Inferior parietal cortex (tissue), 1 donor: ENCODE measurements around the gene SRMS.
A peak's percentile ranks its signal among the peaks of the same experiment; 100 is the strongest.

ENCODE experiments used
- DNase-seq: peaks from one replicate; pipeline ENCODE4 v3.0.0-alpha.2; 2016; ENCODE audit errors: extremely low spot score

The SRMS gene

DNA sequence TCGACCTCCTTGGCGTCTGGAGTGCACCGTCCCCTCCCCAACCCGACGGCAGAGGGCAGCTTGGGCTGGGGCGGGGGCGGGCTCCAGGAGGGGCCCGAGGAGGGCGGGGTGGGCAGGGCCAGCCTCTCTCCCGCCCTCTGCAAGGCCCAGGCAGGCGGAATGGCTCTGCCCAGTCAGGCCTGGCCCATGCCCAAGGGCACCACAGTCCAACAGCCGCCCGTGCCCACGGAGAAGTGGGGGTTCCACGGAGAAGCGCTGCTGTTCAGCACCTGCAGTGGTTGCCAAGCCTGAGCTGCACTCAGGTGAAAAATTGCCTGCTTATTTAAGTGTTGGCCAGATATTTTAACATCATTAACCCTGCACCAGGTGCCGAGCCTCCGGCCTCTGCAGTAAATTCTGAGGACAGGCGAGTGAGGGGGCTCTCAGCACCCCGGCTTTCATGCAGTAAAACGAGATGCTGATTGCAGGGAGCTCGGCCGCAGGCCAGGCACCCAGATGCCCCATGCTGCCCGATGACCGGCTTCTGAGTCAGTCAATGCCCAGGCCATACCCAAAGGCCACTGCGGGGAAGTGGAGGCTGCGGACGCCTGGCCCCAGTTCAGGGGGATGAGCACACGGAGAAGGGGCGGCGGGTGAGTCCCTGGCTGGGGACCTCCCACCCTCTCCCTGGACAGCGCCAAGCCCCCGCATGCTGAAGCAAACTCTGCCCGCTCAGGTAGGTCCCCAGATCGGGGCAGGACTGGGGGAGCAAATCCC, at the start of gene SRMS:
Gene SRMS, minus strand, starts transcription at position 25 of the 756 bp plus-strand sequence. CDS start 286 bp downstream, outside the sequence.
- DNase-seq = no peak

DNA sequence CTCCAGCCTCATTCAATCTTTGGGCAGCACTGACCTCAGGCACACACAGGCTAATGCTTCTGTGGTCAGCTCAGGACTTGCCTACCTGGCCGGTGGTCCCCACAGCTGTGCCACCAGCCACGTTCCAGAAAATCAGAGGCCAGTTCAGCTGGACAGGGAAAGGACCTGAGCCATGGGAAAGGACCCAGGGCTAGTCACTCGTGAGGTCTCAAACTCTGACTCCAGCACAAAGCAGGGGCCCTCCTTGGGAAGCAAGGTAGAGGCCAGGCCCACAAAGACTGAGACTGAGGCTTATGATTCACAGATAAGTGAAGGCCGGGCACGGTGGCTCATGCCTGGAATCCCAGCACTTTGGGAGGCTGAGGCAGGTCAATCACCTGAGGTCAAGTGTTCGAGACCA, 48.9 kb upstream of the SRMS start:
- DNase-seq = no peak

DNA sequence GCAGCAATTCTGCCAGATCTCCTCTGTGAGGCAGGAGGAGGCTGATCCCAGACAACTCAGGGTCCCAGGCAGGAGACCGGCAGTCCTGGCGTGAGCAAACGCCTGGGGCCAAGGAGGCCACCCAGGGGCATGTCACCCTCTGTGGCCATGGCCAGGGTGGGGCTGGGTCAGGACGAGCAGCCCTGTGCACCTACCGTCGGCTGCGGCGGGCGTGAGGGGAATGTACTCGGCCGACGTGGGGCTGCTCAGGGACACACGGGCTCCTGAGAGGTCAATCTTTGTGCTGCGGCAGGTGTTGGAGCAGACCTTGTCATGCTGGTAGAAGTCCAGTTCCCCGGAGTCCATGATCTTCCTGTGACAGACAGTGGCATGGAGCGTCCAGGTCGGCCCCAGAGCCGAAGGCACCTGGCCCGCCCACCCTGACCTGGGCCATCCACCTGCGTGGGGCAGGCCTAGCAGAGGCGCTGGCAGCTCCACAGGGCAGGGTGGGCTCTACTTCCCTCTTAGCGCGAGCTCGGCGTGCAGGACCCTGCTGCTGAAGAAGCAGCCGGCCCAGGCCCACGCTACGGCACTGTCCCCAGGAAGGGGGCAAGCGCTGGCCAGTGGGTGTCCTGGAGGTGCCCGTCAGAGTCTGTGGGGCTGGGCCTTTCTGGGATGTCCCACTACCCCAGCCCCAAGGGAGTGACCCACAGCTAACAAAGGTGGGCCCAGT, 48.0 kb upstream of the SRMS start:
- DNase-seq = no peak

GRCh38 chr20:63594043-63594561, 46.6 kb upstream of the SRMS start:
- no peak for DNase-seq

DNA sequence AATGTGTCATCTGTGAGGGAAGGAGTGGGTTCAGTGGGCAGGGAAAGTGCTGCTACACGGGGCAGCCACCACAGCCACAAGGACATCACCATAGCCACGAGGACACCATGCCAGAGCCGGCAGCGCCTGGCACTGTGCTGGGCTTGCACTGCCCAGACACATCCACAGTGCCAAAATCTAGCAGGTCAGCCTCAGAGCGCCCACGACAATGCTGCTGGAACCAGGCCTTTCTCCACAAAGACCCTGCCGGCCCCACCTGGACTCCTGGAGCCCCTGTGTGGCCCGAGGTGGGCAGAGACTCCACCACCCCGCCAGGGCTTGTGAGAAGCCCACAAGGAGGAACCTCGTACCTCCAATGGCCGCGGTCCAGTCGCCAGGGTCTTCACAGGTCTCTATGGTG, 45.1 kb upstream of the SRMS start:
- DNase-seq = no peak

- DNase-seq = no peak
These were observed 44.3 kb upstream of the SRMS start for GRCh38 chr20:63591786-63592355.

- no peak for DNase-seq
These were observed 43.6 kb upstream of the SRMS start for GRCh38 chr20:63591147-63591533.

DNA sequence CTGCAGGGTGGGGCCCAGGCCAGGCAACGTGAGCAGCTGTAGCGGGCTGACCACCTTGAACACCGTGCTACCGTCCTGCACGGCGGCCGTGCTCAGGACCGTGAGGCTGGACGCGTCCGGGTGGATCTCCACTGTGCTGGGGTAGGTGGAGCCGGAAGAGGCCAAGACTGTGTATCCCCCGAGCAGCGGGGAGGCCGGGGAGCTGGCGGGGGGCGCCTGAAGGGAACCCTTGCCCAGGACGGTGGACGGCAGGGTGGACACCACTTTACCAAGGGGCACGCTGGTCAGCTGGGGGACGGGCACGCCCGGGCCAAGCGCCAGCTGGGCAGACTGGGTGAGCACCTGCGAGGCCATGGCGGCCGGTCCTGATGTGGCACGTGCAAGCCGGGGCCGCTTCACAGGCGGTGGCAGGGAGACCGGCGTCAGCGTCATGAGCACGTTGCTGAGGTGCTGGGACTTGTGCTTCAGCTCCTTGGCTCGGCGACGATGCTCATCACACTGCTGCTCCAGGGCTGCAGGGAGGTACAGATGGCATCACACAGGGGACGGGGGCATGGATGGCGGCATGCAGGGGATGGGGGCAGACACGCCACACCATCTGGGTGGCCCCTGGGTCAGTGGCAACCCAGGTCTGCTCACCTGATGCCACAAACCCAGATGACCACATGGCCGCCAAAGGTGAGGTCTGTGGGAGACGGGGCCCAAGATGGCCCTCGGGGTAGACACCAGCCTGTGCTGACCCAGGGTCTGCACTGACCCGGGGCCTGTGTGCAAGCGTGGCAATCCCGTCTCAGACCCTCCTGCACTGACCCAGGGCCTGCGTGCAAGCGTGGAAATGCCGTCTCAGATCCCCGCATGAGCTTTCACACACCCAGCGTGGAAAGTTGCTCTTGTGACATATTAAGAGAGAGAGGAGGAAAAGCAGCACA, 42.9 kb upstream of the SRMS start:
- DNase-seq = no peak

DNA sequence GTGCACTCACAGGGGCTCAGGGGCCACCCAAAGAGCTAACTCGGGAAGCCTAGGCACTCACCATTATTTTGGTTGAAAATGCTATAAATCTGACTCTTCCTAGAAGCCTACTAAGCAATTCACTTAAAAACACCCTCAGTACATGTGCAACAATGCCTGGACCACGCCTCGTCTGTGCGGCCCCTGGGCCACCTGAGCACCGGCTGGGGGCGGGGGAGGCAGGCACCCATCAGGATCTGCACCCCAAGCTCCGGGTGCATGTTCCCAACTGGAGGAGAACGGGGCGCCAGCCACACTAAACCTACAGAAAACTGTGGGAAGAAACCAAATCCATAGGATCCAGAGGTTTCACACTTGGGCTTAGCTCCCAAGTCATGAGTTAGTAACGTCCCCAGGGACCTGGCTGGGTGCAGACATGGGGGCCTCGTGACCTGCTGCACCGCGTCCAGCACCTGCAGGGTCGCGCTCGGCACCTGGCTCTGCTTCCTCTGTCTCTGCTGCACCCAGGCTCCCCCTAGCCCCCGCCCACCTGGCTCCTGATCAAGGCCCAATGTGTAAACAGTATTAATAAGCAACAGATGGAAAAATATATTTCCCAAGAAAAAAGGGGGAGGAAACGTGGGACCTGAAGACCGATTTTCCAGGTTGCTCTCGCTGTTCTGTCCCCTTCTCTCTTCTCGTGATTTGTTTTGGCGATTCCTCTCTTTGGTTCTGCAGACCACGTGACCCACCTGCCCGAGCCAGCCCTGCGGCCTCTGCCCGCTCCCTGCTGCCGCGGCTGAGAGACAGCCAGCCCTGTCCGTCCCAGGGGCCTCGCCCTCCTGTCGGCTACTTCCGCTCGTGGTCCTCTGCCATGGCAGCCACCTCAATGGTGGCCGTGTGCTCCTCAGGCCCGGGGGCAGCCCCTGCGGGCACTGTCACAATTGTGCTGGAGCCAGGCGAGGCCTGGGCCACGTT, 42.0 kb upstream of the SRMS start:
- DNase-seq = no peak

DNA sequence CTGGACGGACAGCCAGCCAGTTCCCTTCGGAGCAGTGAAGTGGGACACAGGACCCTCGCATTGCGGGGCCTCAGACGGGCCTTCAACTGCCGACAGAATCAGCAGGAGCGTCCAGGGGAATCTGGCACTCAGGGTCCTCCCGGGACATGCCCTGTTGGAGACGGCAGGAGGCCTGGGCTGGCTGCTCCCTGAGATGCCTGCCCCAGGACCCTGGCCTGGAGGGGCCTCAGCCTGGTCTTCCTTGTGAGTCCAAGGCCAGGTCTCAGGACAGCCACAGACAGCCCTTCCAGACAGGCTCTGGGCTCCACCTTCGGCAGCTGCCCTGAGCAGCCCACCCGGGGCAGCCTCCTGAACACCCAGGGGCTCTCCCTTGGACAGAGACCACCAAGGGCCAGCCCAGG, 41.1 kb upstream of the SRMS start:
- DNase-seq = no peak

- no peak for DNase-seq
These were observed 40.4 kb upstream of the SRMS start for GRCh38 chr20:63587776-63588591.

GRCh38 chr20:63587256-63587655, 39.7 kb upstream of the SRMS start:
- no peak for DNase-seq

- DNase-seq = no peak
These were observed 39.2 kb upstream of the SRMS start for GRCh38 chr20:63586797-63587196.

- no peak for DNase-seq
These were observed 38.3 kb upstream of the SRMS start for GRCh38 chr20:63585616-63586565.

DNA sequence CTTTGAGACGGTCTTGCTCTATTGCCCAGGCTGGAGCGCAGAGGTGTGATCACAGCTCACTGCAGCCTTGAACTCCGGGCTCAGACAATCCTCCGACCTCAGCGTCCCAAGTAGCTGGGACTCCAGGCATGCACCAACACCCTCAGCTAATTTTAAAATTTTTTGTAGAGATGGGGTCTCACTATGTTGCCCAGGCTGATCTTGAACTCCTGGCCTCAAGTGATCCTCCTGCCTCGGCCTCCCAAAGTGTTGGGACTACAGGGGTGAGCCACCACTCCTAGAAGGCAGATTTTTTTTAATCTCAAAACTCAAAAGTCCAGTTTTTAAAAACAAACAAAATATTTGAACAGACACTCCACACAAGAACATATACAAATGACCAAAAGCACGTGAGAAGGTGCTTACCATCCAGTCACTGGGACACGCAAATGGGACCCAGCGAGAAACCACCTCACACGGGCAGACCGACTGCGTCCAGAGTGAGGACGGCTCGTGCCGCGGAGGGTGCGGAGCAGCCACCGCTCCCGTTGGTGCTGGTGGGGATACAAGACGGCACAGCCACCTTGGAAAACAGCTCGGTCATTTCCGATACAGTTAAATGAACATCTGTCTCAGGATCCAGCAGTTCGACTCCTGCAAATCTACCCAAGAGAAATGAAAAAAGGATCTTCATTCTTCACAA, 35.0 kb upstream of the SRMS start:
- DNase-seq = no peak

DNA sequence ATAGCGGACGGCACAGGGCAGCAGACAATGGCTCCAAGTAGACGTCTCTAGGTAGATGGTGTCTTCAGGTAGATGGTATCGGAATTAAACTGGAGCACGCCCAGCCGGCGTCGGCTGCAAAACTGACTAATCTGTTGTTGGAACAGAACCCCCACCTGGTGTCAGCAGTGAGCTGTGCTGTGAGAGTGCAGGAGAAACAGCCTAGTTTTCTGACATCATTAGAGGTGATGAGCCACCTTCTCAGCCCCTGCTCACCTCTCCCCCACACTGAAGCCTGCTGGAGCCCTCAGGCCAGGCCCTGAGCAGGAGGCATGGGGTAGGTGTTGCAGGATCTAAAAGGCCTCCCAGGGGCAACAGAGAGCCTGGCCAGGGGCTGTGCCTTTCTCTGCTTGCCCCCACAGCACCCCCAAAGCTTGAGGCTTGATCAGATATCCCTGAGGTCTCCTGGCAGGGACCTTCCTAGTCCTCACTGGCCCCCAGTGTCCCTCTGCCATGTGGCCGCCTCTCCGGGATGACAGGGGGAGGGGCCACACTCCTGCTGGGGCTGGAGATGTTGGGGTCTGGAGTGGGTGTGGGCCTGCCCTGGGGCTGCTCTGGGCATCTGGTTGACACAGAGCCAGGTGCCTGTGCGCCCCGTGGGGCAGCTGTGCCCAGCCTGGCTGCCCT, 33.4 kb upstream of the SRMS start:
- DNase-seq = peak; percentile 13

DNA sequence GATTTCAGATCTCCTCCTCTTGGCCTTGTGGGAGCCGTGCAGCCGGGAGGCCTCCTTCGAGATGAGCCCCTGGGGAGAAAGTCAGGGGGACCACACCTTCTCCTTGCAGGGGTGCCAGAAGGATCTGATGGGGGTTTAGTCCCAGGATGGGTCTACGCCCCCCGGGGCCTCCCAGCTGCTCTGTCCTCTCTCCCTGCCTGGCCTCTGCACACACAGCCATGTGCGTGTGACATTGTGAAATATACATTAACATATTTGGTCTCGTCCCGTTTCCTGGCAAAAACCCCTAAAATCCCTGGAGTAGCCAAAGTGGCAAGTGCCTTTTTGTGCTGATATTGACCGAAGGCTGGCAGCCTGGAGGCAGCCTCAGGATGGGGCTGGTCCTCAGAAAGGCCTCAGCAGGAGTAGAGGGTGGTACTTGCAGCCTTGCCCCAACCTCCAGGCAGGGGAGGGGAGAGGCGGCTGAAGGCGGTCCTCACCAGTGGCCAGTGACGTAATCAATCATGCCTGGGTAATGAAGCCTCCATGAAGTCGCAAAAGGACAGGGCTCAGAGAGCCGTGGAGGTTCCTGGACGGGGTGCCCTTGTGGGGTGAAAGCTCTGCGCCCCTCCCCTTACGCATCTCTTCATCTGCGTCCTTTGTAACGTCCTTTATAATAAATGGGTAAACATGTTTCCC, 31.6 kb upstream of the SRMS start:
- DNase-seq = no peak
